ENCODE data around the gene AP3S1.
"Not testable (repeated sequence)": the region's sequence is repeated elsewhere in the genome, so short reads cannot be mapped to it uniquely, and the experiment has no call there.

Gene AP3S1

GRCh38 chr5:115841382-115842088 is at the start of gene AP3S1, which contains the start of gene ATG12:
Gene AP3S1, plus strand, starts transcription at chr5:115841935. Its CDS starts 103 bp downstream, at chr5:115842038.
Gene ATG12, minus strand, starts transcription at chr5:115841565. Its CDS starts 13 bp downstream, at chr5:115841552.
- DNase-seq, result peak; percentile 95

- DNase-seq, result no peak
Observed at GRCh38 chr5:115795700-115796099, 46.0 kb upstream of the AP3S1 start.

- DNase-seq, result no peak
Observed at GRCh38 chr5:115796656-115797055, 45.1 kb upstream of the AP3S1 start.

GRCh38 chr5:115798252-115798651 is 43.5 kb upstream of the AP3S1 start:
- DNase-seq, result no peak

DNA sequence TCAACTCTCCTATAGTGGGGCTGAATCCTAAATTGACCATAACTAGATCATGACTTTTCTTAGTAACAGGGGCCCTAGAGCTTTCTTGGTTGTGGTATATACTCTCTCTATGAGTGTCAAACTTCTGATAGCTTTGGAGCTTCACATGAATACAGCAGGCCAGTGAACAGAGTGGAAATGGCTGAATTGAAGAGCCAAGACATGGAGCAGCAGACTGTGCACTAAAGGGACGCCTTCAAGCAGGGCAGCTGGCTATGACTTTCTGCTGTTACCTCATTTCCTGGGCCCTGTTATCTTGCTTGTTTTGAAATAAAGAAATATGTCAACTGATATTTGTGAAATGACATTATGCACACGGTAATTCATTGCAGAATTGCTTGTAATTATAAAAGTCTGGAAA is 41.6 kb upstream of the AP3S1 start:
- no peak for DNase-seq

DNA sequence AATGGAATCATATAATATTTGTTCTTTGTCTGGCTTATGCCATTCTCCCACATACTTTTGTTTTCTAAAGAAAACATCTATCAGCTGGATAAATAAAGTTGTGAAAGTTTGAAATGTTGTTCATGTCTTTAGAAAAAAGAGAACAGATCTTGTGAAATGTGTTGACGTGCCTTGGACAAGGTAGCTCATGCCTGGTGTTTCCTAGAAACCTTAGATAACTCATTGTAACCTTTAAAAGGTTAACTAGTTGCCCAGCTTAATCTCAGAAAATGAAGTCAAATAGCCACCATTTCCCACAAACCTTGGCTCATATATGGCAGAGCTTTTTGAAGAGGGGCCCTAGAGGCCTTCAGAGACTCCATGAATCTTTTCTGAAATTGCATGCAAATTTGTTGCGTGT is 40.6 kb upstream of the AP3S1 start:
- no peak for DNase-seq

DNA sequence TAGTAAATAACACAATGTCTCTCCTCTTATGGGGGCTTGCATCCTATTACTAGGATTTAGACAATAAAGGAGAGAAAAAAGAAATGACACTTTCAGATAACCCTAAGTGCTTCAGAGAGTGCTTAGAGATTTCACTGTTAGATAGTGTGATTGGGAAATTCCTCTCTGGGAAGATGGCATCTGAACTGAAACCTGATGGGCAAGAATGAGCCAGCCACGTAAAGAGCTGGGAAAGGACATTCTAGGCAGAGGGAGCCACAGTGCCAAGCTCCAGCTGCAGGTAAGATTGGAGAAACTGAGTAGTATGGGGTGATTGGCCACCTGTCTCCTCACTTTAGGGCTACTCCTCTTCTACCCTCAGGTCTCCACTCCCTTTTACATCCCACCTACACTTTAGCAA is 39.8 kb upstream of the AP3S1 start:
- DNase-seq, result no peak

DNA sequence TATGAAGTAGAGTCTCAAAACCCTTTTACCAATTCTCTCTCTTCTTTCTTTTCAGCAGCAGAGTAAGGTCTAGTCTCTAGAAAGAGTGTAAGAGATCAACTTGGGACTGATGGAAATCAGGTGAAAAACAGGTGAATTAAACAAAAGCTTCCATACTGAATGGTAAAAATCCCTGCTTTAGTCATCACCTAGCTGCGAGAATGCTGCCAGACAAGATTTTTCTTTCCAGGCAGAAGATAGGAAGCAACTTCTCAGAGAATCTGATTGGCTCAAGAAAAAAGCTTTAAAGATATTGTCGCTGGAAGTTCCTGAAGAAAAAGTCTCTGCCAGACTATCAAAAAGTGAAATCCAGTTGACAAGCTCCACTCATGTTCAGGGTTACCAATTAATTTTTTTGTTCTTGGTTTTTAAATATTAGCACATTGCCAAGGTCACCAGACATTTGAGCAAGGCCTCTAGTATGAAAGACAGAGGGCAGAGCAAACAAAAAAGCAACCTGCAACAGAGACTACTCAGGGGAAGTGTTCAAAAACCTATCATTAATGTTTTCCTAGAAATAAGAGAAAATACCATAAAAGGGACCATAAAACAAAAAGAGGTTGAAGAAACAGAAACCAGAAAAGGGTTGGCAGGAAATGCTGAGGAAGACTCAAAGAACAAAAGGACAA is 34.6 kb upstream of the AP3S1 start:
- DNase-seq, result no peak

GRCh38 chr5:115807654-115808052 is 34.1 kb upstream of the AP3S1 start:
- no peak for DNase-seq

GRCh38 chr5:115808066-115808465 is 33.7 kb upstream of the AP3S1 start:
- not testable (repeated sequence) for DNase-seq

GRCh38 chr5:115809946-115810345 is 31.8 kb upstream of the AP3S1 start:
- DNase-seq, result no peak

DNA sequence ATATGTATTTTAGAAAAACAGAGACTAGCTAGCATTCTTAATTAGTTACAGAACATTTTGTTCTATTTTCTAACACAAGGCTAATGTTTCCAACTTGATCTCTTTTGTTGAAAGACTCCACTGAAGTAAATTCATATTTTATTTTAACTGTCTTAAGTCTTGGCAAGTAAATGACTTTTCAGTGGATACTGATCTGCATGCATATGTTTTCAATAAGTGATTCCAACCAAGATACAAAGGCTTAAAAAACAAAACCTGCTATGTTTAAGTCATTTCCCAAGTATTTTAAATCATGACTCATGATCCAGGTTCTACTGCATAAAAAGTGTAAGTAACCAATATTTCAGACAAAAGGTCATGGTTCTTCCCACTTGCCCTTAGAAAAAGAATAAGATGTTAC is 31.0 kb upstream of the AP3S1 start:
- no peak for DNase-seq

- no peak for DNase-seq
Observed at GRCh38 chr5:115811406-115811805, 30.3 kb upstream of the AP3S1 start.

DNA sequence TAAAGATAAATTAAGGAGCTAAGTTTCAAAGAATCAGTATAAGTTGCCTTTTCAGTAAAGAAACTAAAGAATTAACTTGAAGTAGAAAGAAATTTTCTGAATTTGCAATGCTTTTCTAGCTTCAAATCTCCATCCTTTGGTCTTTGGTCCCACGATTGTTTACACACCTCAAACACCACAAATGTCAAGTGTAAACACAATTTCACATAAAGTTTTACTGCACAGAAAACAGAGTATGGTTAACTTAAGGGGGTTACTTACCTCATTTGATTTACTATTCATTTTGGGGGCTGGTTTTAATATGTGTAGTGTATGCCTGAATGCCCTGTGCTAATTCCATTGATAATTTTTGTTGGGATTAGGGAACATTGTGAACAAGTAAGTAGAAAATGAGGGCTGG is 29.4 kb upstream of the AP3S1 start:
- no peak for DNase-seq

DNA sequence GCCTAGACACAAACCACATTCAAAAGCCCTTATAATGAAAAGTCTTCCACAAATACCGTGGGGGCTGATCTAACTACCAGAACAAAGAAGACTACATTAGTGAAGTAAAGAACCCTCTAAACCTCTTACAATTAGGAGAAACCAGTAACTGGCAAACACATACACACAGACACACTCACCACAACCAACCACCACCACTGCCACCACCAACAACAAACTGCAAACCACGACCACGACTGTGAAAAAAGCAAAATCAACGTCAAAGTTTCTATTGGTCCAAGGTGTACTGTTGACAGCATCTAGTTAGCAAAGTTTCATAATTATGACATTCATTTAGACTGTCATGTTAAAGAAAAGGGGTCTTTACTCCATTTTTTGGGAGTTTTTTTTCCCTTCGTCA is 28.0 kb upstream of the AP3S1 start:
- DNase-seq, result no peak

GRCh38 chr5:115815006-115815692 is 26.6 kb upstream of the AP3S1 start:
- no peak for DNase-seq

GRCh38 chr5:115815693-115816225 is 26.0 kb upstream of the AP3S1 start:
- peak; percentile 45 for DNase-seq

GRCh38 chr5:115816226-115817081 is 25.3 kb upstream of the AP3S1 start, which contains the start of gene CDO1:
Gene CDO1, minus strand, starts transcription at chr5:115816659. Its CDS starts 262 bp downstream, at chr5:115816397.
- DNase-seq, result peak; percentile 87

- no peak for DNase-seq
Observed at GRCh38 chr5:115817386-115817785, 24.3 kb upstream of the AP3S1 start.

DNA sequence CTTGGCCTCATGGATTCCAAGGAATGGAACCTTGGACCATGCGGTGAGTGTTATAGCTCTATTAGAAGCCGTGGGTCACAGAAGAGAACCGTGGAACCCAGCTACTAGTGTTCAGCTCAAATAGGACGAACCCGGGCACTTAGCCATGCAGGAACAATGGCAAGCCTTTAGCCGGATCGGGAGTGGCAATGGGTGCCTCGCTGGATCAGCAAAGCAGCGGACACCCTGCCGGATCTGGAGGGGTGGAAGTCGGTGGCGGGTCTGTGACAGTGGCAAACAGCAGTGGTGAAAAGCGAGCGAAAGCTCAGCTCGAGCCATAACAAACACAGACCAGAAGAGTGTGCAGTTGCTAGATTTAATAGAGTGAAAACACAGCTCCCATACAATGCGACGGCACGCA is 22.9 kb upstream of the AP3S1 start:
- DNase-seq, result no peak

- DNase-seq, result no peak
Observed at GRCh38 chr5:115820846-115821245, 20.9 kb upstream of the AP3S1 start.

- DNase-seq, result not testable (repeated sequence)
Observed at GRCh38 chr5:115824983-115825382, 16.8 kb upstream of the AP3S1 start.

GRCh38 chr5:115825948-115826347 is 15.8 kb upstream of the AP3S1 start:
- no peak for DNase-seq

All from femur (tissue), 1 donor.